DMS 273 (cell line): ENCODE data around the gene HOXC6.
"Not testable (repeated sequence)": the region's sequence is repeated elsewhere in the genome, so short reads cannot be mapped to it uniquely, and the experiment has no call there.

Experiments
- DNase-seq: peaks from one replicate; lab custom pipeline; 2025; ENCODE audit not compliant: unreplicated experiment; lab: John Stamatoyannopoulos, UW

Gene HOXC6

GRCh38 chr12:54051874-54052437 is 23.7 kb downstream of the HOXC6 start:
- DNase-seq: no peak

GRCh38 chr12:54052438-54053002 is 24.3 kb downstream of the HOXC6 start:
- DNase-seq: no peak

DNA sequence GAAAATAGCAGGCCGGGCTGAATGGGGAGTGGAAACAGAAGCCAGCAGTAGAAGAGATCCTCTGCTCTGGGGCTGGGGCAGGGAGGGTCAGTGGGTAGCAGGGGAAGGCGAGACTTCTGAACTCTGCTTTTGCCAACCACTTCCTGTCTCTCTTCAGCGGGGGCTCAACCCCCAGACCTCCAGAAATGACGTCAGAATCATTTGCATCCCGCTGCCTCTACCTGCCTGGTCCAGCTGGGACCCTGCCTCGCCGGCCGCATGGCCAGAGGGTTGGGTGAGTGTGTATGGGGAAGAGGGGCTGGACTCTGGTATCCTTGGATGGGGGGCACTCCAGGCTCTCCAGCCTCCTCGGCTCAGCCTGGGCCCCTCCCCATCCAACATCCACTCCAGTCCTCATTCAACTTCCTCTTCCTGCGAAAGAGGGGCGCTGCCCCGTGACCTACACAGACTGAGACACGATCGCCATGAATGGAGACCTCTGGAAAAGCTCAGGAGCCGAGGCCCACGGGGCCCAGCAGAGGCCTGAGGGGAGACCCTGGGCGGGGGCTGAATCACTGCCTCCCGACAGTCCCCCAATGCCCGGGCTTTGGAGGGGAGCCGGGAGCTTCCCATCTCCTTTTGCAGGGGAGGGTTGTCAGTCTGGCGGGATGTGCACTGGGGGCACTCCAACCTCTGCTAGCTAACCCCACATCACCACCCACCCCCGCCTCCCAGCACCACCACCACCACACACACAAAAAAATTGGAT is 24.9 kb downstream of the HOXC6 start:
- no peak for DNase-seq

GRCh38 chr12:54053751-54054741 is 25.8 kb downstream of the HOXC6 start, which contains the start of gene HOXC4:
TSS of gene HOXC4 (plus strand) at chr12:54053835. CDS start at chr12:54053923, 88 bp downstream.
- no peak for DNase-seq

DNA sequence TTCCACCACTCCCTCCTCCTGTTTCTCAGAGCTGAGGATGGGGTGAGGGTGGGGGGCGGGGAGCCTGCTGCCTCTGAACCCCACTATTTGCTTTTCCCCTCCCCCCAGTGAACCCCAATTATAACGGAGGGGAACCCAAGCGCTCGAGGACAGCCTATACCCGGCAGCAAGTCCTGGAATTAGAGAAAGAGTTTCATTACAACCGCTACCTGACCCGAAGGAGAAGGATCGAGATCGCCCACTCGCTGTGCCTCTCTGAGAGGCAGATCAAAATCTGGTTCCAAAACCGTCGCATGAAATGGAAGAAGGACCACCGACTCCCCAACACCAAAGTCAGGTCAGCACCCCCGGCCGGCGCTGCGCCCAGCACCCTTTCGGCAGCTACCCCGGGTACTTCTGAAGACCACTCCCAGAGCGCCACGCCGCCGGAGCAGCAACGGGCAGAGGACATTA is 26.5 kb downstream of the HOXC6 start:
- no peak for DNase-seq

DNA sequence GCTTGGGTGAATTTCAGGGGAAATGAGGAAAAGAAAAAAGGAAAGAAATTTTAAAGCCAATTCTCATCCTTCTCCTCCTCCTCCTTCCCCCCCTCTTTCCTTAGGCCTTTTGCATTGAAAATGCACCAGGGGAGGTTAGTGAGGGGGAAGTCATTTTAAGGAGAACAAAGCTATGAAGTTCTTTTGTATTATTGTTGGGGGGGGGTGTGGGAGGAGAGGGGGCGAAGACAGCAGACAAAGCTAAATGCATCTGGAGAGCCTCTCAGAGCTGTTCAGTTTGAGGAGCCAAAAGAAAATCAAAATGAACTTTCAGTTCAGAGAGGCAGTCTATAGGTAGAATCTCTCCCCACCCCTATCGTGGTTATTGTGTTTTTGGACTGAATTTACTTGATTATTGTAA is 27.3 kb downstream of the HOXC6 start:
- DNase-seq: no peak

DNA sequence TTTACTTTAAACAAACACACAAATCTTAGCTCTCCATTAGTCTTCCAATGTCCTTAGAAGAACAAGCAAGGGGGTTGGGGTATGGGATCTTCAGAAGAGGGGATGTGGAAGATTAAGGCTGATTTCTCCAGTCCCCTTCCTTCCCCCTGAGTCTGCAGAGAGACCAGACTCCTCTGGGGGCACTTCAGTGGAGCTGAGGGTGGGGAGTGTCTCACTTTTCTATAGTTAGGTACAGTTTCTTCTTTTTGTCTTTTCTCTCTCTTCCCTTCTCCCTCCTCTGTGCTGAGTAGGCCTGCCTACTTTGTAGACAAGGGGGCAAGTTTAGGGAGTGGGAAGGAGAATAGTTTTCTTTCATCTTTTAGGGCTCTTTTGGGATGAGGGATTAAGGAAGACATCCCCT is 27.9 kb downstream of the HOXC6 start:
- no peak for DNase-seq

DNA sequence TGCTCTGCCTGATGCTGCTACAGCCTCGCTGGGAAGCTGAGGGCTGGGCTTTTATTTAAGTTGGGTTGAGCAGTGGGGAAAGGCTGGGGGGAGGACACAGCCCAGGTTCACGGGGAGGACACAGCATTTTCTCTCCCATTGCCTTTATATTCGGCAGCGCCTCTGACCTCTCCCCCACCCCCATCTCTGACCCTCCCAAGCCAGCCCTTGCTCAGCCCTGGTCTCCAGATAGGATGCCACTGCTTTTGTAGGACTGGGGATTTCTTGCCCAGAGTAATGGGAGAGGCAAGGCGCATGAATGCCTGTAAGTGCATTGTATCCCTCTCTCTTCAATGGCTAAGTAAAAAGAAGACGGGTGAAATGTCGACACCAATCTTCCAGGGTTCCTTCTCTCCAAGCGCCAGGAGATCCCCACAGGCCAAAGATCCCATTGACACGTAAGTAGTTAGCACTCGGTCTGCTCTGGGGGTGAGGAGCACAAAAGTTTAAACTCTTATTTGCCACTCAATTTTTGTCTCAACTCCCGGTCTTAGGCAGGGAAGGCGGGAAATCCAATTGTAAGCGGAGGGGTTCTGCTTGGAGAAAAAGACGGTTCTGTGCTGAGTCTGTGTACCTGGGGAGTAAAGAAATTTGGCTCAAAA is 30.0 kb downstream of the HOXC6 start:
- DNase-seq: no peak

DNA sequence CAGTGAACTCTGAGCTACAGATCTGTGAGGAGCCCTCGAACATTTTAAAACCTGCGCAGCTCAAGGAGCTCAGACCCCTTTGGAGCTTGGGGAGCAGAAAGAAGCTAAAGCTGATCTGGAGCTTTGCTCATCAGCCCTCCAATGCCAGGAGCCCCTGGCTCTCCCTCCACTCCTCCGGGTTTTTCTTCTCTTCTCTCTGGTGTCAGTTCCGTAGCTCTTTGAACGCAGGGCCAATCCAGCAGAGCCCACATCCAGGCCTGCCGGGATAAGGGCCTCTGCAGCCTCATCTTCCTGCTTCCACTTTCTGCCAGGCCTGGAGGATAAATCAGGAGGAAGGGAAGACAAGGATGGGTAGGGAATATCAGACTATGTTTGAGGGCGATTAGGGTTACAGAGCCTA is 31.4 kb downstream of the HOXC6 start:
- DNase-seq: no peak

DNA sequence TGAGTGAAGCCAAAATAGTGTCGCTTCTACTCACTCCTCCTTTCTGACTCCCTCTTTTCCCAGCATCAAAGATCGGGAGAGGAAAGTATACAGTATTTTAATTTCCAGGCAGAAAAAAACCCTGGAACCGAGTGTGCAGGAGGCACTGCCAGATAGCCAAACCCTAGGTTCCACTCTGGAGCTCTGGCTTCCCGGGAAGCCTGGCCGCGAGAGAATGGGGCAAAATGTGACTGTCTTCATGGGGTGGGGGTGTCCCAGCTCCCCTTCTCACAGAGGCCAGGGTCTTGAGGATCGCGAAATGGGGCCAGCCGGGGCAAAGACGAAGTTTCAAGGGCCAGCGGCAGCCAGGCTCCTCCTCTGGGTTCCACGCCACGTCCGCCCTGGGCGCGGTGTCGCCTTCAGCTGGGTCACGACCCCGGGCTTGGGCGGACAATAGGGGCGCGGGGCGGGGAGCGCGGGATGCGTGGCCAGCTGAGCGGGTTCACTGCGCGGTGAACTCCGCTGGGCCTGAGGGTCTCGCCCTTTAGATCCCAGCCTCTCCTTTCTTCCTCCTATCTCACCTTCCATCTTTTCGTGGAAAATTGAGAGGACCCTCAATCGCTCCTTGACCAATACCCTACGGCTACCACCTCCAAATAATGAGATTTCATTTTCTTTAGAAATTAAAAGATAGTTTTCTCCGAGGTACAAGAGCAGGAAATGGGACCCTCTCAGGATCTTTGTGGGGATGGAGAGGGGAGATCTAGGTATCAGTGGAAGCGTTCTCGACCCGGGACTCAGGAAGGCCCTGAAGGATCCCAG is 32.1 kb downstream of the HOXC6 start:
- DNase-seq: no peak

GRCh38 chr12:54060975-54061778 is 32.9 kb downstream of the HOXC6 start:
- DNase-seq: no peak

- DNase-seq: no peak
Observed at GRCh38 chr12:54065677-54066076, 37.4 kb downstream of the HOXC6 start.

DNA sequence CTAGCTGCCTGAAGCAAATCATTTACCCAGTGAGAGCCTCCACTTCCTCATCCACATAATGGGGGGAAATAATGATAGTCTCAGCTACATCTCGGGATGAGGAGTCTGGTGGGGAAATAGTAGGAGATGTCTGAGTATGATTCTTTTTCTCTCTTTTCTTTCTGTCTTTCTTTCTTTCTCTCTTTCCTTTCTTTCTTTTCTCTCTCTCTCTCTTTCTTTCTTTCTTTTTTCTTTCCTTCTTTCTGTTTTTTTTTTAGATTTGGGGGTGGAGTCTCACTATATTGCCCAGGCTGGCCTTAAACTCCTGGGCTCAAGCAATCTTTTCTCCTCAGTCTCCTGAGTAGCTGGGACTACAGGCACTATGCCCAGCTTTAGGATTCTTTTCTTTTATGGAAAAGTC is 38.2 kb downstream of the HOXC6 start:
- no peak for DNase-seq

- DNase-seq: no peak
Observed at GRCh38 chr12:54068418-54069070, 40.3 kb downstream of the HOXC6 start.

DNA sequence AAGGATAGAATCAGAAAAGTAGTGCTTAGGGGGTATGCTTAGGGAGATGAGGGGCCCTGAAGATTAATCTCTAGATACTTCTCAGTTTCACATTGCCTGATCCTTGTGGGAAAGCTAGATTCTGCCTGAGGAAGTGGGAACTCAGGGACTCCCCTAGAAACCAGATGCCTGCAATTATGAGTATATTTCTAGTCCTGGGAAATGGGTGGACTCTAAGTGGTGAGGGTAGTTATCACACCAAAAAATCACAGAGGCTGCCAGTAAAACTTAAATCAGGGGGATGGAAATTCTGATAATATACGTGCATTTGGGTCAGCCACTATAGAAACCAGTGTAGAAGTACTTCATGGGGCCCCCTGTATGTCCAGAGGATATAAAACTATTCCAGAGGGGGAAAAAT is 43.7 kb downstream of the HOXC6 start:
- no peak for DNase-seq

- no peak for DNase-seq
Observed at GRCh38 chr12:54074308-54074707, 46.1 kb downstream of the HOXC6 start.

- DNase-seq: no peak
Observed at GRCh38 chr12:54075409-54075808, 47.2 kb downstream of the HOXC6 start.

DNA sequence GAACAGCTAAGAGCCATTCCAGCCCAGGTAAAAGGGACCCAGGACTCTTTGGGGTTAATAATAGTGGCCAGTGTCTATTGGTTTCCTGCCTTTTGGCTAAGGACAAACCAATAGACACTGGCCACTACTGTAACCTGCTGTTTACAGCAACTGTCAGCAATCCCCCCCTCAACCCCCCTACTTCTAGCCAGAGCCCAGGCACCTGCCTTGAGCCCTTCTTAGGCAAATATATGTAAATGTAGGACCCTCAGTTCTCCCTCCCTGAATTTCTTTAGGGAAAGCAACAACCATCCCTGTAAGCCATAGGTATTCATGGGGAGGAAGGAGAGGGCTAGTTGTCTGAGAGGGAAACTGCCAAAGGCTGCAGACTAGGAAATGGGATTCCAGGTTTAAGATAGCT is 47.7 kb downstream of the HOXC6 start:
- no peak for DNase-seq

DNA sequence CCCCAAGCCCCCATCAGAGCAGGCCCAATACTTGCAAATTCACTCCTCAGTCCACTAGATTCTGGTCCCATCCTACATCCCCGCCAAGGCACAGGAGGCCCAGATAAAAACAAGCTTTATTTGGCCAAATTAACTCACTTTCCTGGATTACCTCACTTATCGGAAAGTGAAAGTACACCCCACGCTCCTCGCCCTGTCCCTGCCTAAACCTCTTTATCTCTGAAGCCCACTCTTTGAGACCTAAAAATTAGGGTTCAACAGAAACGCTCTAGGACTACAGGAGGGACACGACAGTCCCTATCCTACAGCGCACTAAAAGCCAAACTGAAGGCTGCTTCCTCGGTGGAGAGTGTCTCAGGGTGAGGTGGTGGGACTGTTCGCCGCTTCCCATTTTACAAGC is 49.6 kb downstream of the HOXC6 start:
- DNase-seq: not testable (repeated sequence)
